ENCODE data around the gene TMEM179.
"Not testable (repeated sequence)": the region's sequence is repeated elsewhere in the genome, so short reads cannot be mapped to it uniquely, and the experiment has no call there.

The TMEM179 gene

GRCh38 chr14:104586832-104587620, 17.5 kb downstream of the TMEM179 start:
- no peak for DNase-seq (ENCODE audit: low read depth in 2 of 2)

GRCh38 chr14:104585966-104586697, 18.4 kb downstream of the TMEM179 start:
- DNase-seq (ENCODE audit: low read depth in 2 of 2) = no peak

GRCh38 chr14:104584557-104584956, 20.0 kb downstream of the TMEM179 start:
- no peak for DNase-seq (ENCODE audit: low read depth in 2 of 2)

- DNase-seq (ENCODE audit: low read depth in 2 of 2) = no peak
These were observed 20.9 kb downstream of the TMEM179 start for GRCh38 chr14:104583424-104584306.

- no peak for DNase-seq (ENCODE audit: low read depth in 2 of 2)
These were observed 21.9 kb downstream of the TMEM179 start for GRCh38 chr14:104582662-104583061.

GRCh38 chr14:104582005-104582404, 22.6 kb downstream of the TMEM179 start:
- no peak for DNase-seq (ENCODE audit: low read depth in 2 of 2)

- no peak for DNase-seq (ENCODE audit: low read depth in 2 of 2)
These were observed 23.1 kb downstream of the TMEM179 start for GRCh38 chr14:104581521-104581920.

- no peak for DNase-seq (ENCODE audit: low read depth in 2 of 2)
These were observed 23.6 kb downstream of the TMEM179 start for GRCh38 chr14:104580961-104581360.

GRCh38 chr14:104579939-104580338, 24.6 kb downstream of the TMEM179 start:
- not testable (repeated sequence) for DNase-seq (ENCODE audit: low read depth in 2 of 2)

- DNase-seq (ENCODE audit: low read depth in 2 of 2) = no peak
These were observed 25.1 kb downstream of the TMEM179 start, which contains the start of gene C14orf180 for GRCh38 chr14:104579507-104579906. Gene C14orf180, plus strand, starts transcription at chr14:104579764. Its CDS starts 6,667 bp downstream, at chr14:104586431.

GRCh38 chr14:104578321-104578720, 26.3 kb downstream of the TMEM179 start:
- DNase-seq (ENCODE audit: low read depth in 2 of 2) = no peak

GRCh38 chr14:104577847-104578301, 26.7 kb downstream of the TMEM179 start:
- DNase-seq (ENCODE audit: low read depth in 2 of 2) = no peak

GRCh38 chr14:104577426-104577825, 27.1 kb downstream of the TMEM179 start:
- DNase-seq (ENCODE audit: low read depth in 2 of 2) = no peak

GRCh38 chr14:104576970-104577332, 27.6 kb downstream of the TMEM179 start:
- no peak for DNase-seq (ENCODE audit: low read depth in 2 of 2)

GRCh38 chr14:104576232-104576969, 28.2 kb downstream of the TMEM179 start:
- DNase-seq (ENCODE audit: low read depth in 2 of 2) = no peak

GRCh38 chr14:104574978-104575583, 29.5 kb downstream of the TMEM179 start:
- DNase-seq (ENCODE audit: low read depth in 2 of 2) = no peak

- DNase-seq (ENCODE audit: low read depth in 2 of 2) = no peak
These were observed 30.0 kb downstream of the TMEM179 start for GRCh38 chr14:104574536-104574935.

- DNase-seq (ENCODE audit: low read depth in 2 of 2) = no peak
These were observed 30.6 kb downstream of the TMEM179 start for GRCh38 chr14:104573930-104574329.

GRCh38 chr14:104572668-104573067, 31.9 kb downstream of the TMEM179 start:
- no peak for DNase-seq (ENCODE audit: low read depth in 2 of 2)

GRCh38 chr14:104572024-104572626, 32.4 kb downstream of the TMEM179 start:
- no peak for DNase-seq (ENCODE audit: low read depth in 2 of 2)
